AG09309 (cell line): ENCODE results near the gene ATOH7.

Source experiments
- DNase-seq: peaks from one replicate; pipeline ENCODE4 v3.0.0-alpha.2; 2010; ENCODE audit warnings: low read depth
- H3K4me3 ChIP-seq: 2 replicates; pipeline ENCODE4 v1.5.1; 2011; ENCODE audit warnings: mild to moderate bottlenecking, low read depth, low read length, moderate library complexity; ENCODE audit not compliant: control insufficient read depth
- CTCF ChIP-seq: IDR thresholded peaks from 2 replicates; pipeline ENCODE4 v1.5.1; 2011; ENCODE audit warnings: mild to moderate bottlenecking, low read depth, low read length, inconsistent platforms; ENCODE audit not compliant: insufficient read depth, control insufficient read depth; ENCODE audit errors: missing control alignments

The ATOH7 gene

GRCh38 chr10:68230268-68230667 is 1.6 kb downstream of the ATOH7 start:
- DNase-seq: no peak
- TF ChIP-seq CTCF: no peak
- no peak overlapping the region for H3K4me3 ChIP-seq

- DNase-seq: no peak
- no peak overlapping the region for H3K4me3 ChIP-seq
- TF ChIP-seq CTCF: no peak
These were observed 7.1 kb downstream of the ATOH7 start for GRCh38 chr10:68224810-68225209.

GRCh38 chr10:68223535-68224165 is 8.3 kb downstream of the ATOH7 start:
- no peak for DNase-seq
- H3K4me3 ChIP-seq: no peak overlapping the region
- TF ChIP-seq CTCF: no peak

GRCh38 chr10:68222391-68222790 is 9.5 kb downstream of the ATOH7 start:
- no peak overlapping the region for H3K4me3 ChIP-seq
- DNase-seq: no peak
- no peak for TF ChIP-seq CTCF

GRCh38 chr10:68221196-68221595 is 10.7 kb downstream of the ATOH7 start:
- no peak for TF ChIP-seq CTCF
- DNase-seq: no peak
- H3K4me3 ChIP-seq: no peak overlapping the region

GRCh38 chr10:68218786-68219185 is 13.1 kb downstream of the ATOH7 start:
- DNase-seq: no peak
- no peak for TF ChIP-seq CTCF
- H3K4me3 ChIP-seq: no peak overlapping the region
